Ovary (tissue), 3 donors: ENCODE data around the gene ZPR1.

ENCODE experiments used
- POLR2A ChIP-seq: fragments of 450-650 bp; IDR thresholded peaks from one replicate; pipeline ENCODE4 v1.6.1; 2017; ENCODE audit warnings: antibody characterized with exemption, mild to moderate bottlenecking, moderate library complexity
- TF ChIP-seq, protein P1 (sequence below), 3 donors: fragments of 450-650 bp in 2 of 3; fragments of 200-600 bp in 1 of 3; IDR thresholded peaks; one replicate each; pipeline versions ENCODE4 v1.5.1 to v1.8.0; 2016 to 2022; ENCODE audit warnings: antibody characterized with exemption in 3 of 3, mild to moderate bottlenecking in 1 of 3
- donor health status: DM: no; HTN: no; CAD: no.

- TF ChIP-seq, protein P1, sequence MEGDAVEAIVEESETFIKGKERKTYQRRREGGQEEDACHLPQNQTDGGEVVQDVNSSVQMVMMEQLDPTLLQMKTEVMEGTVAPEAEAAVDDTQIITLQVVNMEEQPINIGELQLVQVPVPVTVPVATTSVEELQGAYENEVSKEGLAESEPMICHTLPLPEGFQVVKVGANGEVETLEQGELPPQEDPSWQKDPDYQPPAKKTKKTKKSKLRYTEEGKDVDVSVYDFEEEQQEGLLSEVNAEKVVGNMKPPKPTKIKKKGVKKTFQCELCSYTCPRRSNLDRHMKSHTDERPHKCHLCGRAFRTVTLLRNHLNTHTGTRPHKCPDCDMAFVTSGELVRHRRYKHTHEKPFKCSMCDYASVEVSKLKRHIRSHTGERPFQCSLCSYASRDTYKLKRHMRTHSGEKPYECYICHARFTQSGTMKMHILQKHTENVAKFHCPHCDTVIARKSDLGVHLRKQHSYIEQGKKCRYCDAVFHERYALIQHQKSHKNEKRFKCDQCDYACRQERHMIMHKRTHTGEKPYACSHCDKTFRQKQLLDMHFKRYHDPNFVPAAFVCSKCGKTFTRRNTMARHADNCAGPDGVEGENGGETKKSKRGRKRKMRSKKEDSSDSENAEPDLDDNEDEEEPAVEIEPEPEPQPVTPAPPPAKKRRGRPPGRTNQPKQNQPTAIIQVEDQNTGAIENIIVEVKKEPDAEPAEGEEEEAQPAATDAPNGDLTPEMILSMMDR (IDR thresholded peaks at IDR 0.05) = no peak
- TF ChIP-seq POLR2A = no peak
These were observed 19.9 kb upstream of the ZPR1 start for GRCh38 chr11:116807601-116808261.
